ENCODE results near the gene LRRFIP2.

Gene LRRFIP2

DNA sequence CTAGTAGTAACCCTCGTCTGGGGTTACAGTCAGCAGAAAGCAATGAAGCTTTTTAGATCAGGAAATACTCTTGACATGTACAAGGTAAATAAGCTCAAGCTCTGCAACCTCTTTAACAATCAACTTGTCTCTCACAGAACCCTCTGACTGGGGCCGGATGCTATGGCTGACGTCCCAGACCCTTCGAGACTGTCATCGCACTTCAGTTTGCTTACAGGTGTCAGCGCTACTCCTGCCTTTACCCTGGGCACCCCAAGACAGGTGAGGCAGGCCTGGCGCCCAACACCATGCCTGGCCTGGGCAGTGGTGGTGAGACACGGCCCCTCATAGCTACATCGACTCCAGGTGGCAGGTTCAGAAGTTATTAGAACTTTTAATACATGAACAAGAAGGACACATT lies 30.6 kb downstream of the LRRFIP2 start:
- H3K27ac ChIP-seq = peak overlapping the region; percentile 40

GRCh38 chr3:37141676-37142075 lies 32.7 kb downstream of the LRRFIP2 start:
- peak overlapping the region; percentile 27; the same call in 1 of the 2 replicates for H3K27ac ChIP-seq
- TF ChIP-seq, protein P1, sequence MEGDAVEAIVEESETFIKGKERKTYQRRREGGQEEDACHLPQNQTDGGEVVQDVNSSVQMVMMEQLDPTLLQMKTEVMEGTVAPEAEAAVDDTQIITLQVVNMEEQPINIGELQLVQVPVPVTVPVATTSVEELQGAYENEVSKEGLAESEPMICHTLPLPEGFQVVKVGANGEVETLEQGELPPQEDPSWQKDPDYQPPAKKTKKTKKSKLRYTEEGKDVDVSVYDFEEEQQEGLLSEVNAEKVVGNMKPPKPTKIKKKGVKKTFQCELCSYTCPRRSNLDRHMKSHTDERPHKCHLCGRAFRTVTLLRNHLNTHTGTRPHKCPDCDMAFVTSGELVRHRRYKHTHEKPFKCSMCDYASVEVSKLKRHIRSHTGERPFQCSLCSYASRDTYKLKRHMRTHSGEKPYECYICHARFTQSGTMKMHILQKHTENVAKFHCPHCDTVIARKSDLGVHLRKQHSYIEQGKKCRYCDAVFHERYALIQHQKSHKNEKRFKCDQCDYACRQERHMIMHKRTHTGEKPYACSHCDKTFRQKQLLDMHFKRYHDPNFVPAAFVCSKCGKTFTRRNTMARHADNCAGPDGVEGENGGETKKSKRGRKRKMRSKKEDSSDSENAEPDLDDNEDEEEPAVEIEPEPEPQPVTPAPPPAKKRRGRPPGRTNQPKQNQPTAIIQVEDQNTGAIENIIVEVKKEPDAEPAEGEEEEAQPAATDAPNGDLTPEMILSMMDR (IDR thresholded peaks at IDR 0.05) = no peak
- TF ChIP-seq ZFX (IDR thresholded peaks at IDR 0.05; ENCODE audit: borderline replicate concordance) = no peak

More for the DNA sequence above, 30.6 kb downstream of the LRRFIP2 start:
- no peak for TF ChIP-seq ZFX (IDR thresholded peaks at IDR 0.05; ENCODE audit: borderline replicate concordance)
- TF ChIP-seq, protein P1 (IDR thresholded peaks at IDR 0.05) = no peak

- no peak overlapping the region for H3K27ac ChIP-seq
- TF ChIP-seq, protein P1 (IDR thresholded peaks at IDR 0.05) = no peak
- no peak for TF ChIP-seq ZFX (IDR thresholded peaks at IDR 0.05; ENCODE audit: borderline replicate concordance)
Measured at GRCh38 chr3:37140899-37141541, 33.4 kb downstream of the LRRFIP2 start.

GRCh38 chr3:37139567-37140052 lies 34.8 kb downstream of the LRRFIP2 start:
- no peak overlapping the region for H3K27ac ChIP-seq
- TF ChIP-seq, protein P1 (IDR thresholded peaks at IDR 0.05) = no peak
- no peak for TF ChIP-seq ZFX (IDR thresholded peaks at IDR 0.05; ENCODE audit: borderline replicate concordance)

GRCh38 chr3:37138816-37139215 lies 35.6 kb downstream of the LRRFIP2 start:
- no peak overlapping the region for H3K27ac ChIP-seq
- TF ChIP-seq, protein P1 (IDR thresholded peaks at IDR 0.05) = no peak
- no peak for TF ChIP-seq ZFX (IDR thresholded peaks at IDR 0.05; ENCODE audit: borderline replicate concordance)

GRCh38 chr3:37137516-37137915 lies 36.9 kb downstream of the LRRFIP2 start:
- H3K27ac ChIP-seq = no peak overlapping the region

GRCh38 chr3:37136067-37136466 lies 38.3 kb downstream of the LRRFIP2 start:
- no peak overlapping the region for H3K27ac ChIP-seq
- TF ChIP-seq, protein P1 (IDR thresholded peaks at IDR 0.05) = no peak
- no peak for TF ChIP-seq ZFX (IDR thresholded peaks at IDR 0.05; ENCODE audit: borderline replicate concordance)

More at GRCh38 chr3:37137516-37137915, 36.9 kb downstream of the LRRFIP2 start:
- TF ChIP-seq, protein P1 (IDR thresholded peaks at IDR 0.05) = no peak
- TF ChIP-seq ZFX (IDR thresholded peaks at IDR 0.05; ENCODE audit: borderline replicate concordance) = no peak

All from 22Rv1 (cell line).